NK-92 (cell line): ENCODE measurements around the gene NOC2L.

Source experiments
- DNase-seq: peaks from one replicate; lab custom pipeline; 2025; ENCODE audit not compliant: unreplicated experiment; lab: John Stamatoyannopoulos, UW

NOC2L gene

DNA sequence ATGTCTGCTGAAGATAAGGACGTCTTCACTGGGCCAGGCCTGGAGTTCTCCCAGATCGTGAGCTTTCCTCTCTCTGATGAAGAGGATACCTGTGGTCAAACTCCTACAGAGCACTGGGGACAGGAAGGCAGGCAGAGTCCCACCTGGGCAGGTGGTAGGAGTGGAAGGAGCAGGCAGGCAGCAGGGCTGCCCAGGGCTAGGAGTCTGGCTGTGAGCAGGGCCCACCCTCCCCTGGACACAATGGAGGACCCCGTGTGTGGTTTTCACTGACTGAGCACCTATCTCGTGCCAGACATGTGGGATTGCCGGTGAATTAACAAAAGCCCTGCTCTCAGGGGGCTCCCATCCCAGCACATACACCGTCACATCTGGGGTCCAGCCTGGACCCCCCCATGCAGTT lies 40.2 kb downstream of the NOC2L start:
- DNase-seq = no peak

- no peak for DNase-seq
Measured at GRCh38 chr1:918353-918752, 40.7 kb downstream of the NOC2L start.

GRCh38 chr1:917466-918091 lies 41.5 kb downstream of the NOC2L start:
- no peak for DNase-seq

DNA sequence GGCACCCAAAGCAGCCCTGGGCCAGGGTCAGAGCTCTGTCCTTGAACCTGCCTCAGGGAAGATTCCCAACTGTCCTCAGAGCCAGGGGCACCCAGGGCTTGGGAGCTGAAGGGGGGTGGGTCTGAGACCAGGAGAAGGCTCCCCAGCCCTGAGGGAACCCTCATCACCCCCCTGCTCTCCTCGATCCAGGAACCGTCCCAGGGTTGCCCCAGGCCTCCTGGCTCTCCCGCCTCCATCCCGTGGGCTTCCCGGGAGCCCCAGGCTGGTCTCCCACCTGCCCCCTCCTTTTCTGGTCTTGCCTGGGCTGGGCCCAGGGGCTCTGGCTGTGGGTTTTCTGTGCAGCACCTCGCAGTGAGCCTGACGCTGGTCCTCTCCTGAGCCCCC lies 42.0 kb downstream of the NOC2L start:
- no peak for DNase-seq

GRCh38 chr1:916173-917075 lies 42.6 kb downstream of the NOC2L start:
- no peak for DNase-seq

- no peak for DNase-seq
Measured at GRCh38 chr1:915295-916172, 43.5 kb downstream of the NOC2L start.

DNA sequence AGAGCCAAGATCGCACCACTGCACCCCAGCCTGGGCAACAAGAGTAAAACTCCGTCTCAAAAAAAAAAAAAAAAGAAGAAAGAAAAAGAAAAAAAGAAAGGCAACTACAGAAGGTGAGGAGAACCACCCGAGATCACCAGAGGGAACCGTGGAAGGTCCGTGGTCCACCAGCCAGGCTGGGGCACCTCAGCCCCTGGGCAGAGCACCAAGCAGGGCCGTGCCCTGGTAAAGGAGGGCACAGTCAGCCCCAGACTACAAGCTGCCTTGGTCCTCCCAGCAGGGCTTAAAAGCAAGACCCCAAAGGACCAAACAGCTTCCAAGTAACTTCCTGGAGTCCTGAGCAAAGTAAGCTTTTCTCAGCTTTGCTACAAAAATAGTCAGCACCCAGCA lies 44.2 kb downstream of the NOC2L start:
- no peak for DNase-seq

DNA sequence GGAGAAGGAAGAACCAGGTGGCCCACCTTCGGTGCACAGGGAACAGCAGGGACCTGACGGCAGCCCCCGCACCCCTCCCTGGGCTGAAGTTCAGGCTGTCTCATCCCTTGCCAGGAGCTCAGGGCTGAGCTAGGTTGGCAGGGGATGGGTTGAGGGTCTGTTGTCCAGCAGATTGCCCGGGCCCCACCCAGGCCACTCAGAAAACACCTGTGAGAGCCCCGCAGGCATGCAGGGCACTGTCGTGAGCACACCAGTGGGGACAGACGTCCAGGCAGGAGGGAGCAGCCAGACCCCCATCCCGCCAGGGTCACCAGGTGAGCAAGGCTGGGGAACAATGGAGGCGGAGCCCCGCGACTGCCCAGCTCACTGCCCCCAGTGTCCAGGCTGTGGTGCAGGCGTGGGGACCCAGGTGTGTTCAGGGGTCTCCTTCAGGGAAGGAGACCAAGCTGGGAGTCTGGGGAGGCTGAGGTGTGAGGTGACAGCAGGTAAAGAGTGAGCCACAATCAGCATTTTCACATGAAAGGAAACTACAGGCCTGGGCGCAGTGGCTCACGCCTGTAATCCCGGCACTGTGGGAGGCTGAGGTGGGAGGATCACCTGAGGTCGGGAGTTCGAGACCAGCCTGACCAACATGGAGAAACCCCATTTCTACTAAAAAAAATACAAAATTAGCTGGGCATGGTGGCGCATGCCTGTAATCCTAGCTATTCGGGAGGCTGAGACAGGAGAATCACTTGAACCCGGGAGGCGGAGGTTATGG lies 44.7 kb downstream of the NOC2L start:
- no peak for DNase-seq

DNA sequence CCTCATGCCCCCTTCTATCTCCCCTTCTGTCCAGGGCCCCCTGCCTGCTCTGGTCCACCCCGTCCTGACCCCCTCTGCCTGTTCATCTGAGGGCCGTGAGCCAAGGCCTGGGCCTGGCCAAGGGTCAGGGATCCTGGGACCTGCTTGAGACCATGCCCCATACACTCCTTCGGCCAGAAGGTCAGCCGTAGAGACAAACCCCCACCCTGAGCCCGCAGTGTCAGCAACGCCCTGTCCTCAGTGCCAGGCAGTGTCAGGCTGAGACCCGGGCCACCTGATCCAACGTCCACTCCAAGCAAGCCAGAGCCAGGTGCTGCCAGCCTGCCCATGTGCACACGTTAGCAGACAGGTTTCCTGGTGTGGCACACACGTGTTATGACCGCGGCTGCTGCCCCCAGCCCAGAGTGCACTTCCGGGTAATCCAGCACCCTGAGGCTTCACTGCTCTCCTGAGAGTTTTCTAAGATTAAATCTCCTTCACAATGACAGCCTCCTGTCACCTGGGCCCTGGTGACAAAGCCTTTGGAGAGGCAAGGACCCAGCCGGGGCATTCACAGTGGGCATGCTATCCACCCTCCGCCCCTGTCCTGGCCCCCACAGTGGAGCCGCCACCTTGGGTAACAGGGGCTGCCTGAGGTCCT lies 45.4 kb downstream of the NOC2L start:
- DNase-seq = no peak

- no peak for DNase-seq
Measured at GRCh38 chr1:912740-913301, 46.2 kb downstream of the NOC2L start.

DNA sequence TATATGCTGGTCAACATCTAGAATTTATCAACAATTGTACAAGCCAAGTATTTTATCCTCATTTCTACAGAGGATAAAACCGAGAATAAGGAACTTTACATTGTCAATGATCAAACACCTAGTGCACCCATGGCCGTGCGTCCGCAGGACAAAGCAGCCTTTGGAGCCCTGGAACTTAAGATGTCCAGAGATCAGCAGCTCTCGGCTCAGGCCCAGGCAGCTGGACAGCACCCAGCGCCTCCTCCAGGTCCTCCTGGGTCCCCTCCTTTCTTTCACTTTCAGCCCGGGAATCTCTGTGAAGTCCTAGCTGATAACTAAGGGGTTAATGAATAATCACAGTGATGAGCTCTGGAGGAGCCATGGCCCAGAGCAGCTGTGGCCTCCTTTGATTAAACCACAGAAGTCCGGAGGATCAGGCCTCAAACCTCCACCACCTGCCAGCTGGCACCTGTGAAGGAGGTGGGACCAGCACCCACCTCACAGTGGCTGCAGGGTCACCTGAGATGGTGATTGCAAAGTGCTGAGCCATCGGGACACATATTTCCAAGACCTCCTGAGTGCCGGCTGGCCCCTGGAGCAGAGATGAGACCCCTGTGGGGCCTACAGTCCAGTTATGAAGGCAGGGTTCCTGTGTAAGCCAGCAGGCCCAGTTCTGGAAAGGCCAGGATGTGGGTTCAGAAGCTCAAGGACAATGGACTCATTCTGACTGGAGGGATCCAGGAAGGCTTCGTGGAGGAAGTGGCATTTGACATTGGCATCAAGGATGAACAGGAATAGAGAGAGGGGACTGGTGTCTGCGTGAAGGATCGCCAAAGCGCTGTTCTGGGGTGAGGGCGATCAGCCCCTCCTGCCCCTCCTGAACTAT lies 46.9 kb downstream of the NOC2L start:
- no peak for DNase-seq

- no peak for DNase-seq
Measured at GRCh38 chr1:910881-911721, 48.0 kb downstream of the NOC2L start.

DNA sequence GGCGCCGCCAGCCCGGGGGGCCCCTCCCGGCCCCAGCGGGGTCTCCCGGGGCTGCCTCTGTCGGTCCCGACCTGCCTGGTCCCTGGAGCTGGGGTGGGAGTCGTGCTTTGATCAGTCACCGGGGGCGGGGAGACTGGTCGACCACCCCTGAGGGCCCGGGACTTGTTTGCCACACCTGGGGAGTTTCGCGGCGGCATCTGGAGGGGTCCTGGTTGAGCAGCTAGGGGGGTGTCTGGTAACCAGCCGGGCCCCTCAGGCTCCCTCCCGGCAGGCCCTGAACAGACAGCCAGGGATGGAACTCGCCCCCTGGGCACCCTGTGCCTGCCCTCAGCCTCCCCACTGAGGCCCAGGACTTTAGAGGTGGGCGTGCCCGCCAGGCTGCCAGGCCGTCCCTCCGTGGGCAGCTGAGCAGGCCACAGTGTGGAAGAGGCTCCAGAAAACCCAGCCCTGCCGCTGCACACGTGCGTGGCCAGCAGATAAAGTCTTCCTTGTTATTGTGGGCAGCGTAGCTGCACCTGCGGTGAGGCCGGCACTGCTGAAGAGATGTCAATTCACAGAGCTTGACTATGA lies 48.7 kb downstream of the NOC2L start:
- DNase-seq = no peak

- no peak for DNase-seq
Measured at GRCh38 chr1:909861-910310, 49.2 kb downstream of the NOC2L start.

DNA sequence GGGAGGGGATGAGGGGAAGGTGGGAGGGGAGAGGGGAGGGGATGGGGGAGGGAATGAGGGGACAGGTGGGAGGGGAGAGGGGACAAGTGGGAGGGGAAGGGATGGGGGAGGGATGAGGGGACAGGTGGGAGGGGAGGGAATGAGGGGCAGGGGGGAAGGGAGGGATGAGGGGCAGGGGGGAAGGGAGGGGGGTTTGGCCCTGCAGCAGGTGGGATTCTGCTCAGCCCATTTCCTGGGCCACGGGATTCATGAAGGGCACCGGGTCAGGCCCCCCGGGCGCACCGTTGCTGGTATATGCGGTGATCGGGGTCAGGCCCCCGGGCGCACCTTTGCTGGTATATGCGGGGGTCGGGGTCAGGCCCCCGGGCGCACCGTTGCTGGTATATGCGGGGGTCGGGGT lies 50.4 kb downstream of the NOC2L start:
- no peak for DNase-seq

- DNase-seq = no peak
Measured at GRCh38 chr1:907611-908451, 51.2 kb downstream of the NOC2L start.
